Ectodermal cell (in vitro differentiated cells): ENCODE data around the gene TUBGCP3.
"Not testable (repeated sequence)": the region's sequence is repeated elsewhere in the genome, so short reads cannot be mapped to it uniquely, and the experiment has no call there.

ENCODE experiments used
- H3K27ac ChIP-seq: 2 replicates; pipeline ENCODE4 v1.7.0; 2013; ENCODE audit warnings: mild to moderate bottlenecking, low read depth, low read length; ENCODE audit not compliant: insufficient read depth, poor library complexity, severe bottlenecking
- H3K27me3 ChIP-seq: 2 replicates; pipeline ENCODE4 v1.7.0; 2013; ENCODE audit warnings: mild to moderate bottlenecking, low read length; ENCODE audit not compliant: insufficient read depth, control insufficient read depth, poor library complexity, severe bottlenecking
- H3K36me3 ChIP-seq: one replicate; pipeline ENCODE4 v1.7.0; 2013; ENCODE audit warnings: low read length; ENCODE audit not compliant: control insufficient read depth, insufficient read depth
- H3K4me1 ChIP-seq: one replicate; pipeline ENCODE4 v1.7.0; 2013; ENCODE audit warnings: low read length; ENCODE audit not compliant: control insufficient read depth, insufficient read depth
- H3K4me3 ChIP-seq: 2 replicates; pipeline ENCODE4 v1.7.0; 2013; ENCODE audit warnings: low read depth, low read length, control low read depth; ENCODE audit not compliant: insufficient read depth
- H3K9me3 ChIP-seq: 2 replicates; pipeline ENCODE4 v1.7.0; 2013; ENCODE audit warnings: mild to moderate bottlenecking, low read length, moderate library complexity; ENCODE audit not compliant: control insufficient read depth
- WGBS, 2 experiments: methylation state at CpG; one replicate each; pipeline ENCODE4 v1.1.7; 2013; ENCODE audit warnings: missing lambda C conversion rate in 2 of 2; 5-methylcytosine and 5-hydroxymethylcytosine counted together

The TUBGCP3 gene

DNA sequence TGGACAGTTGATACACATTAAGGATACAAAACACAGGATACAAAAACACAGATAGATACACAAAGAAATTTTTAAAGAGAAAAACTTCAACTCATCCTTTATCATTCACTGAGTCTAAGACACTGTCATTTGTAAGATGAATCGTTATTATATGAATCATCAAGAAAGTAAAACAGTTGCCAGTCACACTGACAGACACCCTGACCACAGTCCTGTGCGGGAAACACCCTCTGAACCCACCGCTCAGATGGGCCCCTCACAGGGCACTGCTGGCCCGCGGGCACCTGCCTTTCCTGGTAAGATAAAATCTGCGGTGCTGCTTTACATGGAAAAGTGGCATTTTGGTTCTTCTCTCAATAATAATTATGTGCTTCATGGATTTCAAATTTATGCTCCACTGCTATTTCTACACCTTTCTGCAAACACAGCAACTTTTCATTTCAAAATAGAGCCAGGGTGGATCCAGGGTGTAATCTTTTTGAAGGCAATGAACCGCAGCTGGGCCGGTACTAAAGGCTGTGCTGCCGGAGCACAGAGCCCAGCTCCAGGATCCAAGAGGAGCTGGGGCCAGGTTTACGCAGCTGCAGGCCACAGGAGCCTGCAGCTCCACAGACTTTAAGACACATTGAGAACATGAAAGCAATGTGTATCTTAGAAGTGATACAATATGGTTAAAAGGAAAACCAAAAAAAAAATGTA is 76.8 kb downstream of the TUBGCP3 start:
- Histone ChIP-seq H3K4me1 (no peaks in the 10 kb centered on the region), H3K36me3 (peaks cover under 1% of the 10 kb centered on the region), H3K4me3 (no peak overlapping the region), H3K9me3 (no peaks in the 10 kb centered on the region), H3K27me3 (no peaks in the 10 kb centered on the region), H3K27ac (no peak overlapping the region)
- 93 to 95% methylated on average over 9 to 10 of the region's 10 CpGs for WGBS, 2 experiments

DNA sequence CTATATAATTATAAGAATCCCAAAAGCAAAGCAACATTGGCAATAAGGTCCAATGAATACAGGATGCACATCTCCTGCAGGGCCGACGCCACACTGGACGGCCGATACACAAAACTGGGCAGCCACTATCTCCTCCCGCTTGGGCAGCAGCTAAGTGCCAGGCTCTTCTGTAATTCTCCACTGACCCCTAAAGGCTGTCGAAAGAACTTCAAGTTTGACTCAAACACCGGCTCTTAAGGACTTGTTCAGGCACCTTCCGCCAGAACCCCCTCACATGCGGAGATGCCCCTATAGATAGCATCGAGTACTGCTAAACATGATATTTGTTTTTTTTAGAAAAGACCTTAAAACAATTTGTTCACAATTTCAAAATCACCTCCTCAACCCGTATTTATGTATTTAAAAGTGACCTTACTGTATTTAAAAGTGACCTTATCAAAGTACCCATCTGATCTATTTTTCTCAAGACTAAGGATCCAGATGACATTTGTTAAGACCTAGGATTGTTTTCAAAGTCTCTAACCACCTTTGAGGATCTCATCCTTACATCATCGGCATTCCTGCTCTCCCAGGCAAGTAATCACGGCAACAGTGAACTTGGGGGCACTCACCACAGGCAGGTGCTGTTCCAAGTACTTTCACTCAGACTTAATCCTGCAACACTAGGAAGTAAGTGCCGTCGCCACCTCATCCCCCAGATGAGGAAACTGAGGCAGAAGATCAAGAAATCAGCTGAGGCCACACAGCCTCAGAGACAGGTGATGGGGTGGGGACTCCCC is 77.8 kb downstream of the TUBGCP3 start:
- H3K9me3 ChIP-seq: no peaks in the 10 kb centered on the region
- 69% methylated on average over 13 to 15 of the region's 15 CpGs for WGBS, 2 experiments
- no peaks in the 10 kb centered on the region for H3K4me1 ChIP-seq
- no peaks in the 10 kb centered on the region for H3K36me3 ChIP-seq
- H3K27me3 ChIP-seq: no peaks in the 10 kb centered on the region
- no peak overlapping the region for H3K4me3 ChIP-seq
- no peak overlapping the region for H3K27ac ChIP-seq

DNA sequence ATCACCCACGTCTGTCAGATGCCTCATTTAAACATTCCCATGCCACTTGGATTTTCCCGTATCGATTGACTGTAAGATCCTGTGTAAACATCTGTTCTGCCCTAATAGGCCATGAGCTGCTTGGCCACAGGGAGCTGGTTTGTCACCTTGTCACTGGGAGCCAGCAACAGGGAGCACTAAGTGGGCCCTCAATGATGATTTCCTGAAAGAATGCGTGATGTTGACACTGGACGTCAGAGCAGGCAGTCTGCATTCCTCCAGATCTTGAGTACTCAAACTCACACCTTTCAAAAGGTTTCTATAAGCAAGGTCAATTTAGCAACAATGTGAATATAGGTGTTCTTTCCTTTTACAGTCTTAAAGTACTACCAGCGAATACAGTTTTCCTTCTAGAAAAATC is 78.8 kb downstream of the TUBGCP3 start:
- H3K27me3 ChIP-seq: no peaks in the 10 kb centered on the region
- no peaks in the 10 kb centered on the region for H3K4me1 ChIP-seq
- no peaks in the 10 kb centered on the region for H3K9me3 ChIP-seq
- 97 to 98% methylated on average over 6 of the region's 6 CpGs for WGBS, 2 experiments
- no peaks in the 10 kb centered on the region for H3K36me3 ChIP-seq
- no peak overlapping the region for H3K27ac ChIP-seq
- H3K4me3 ChIP-seq: no peak overlapping the region

DNA sequence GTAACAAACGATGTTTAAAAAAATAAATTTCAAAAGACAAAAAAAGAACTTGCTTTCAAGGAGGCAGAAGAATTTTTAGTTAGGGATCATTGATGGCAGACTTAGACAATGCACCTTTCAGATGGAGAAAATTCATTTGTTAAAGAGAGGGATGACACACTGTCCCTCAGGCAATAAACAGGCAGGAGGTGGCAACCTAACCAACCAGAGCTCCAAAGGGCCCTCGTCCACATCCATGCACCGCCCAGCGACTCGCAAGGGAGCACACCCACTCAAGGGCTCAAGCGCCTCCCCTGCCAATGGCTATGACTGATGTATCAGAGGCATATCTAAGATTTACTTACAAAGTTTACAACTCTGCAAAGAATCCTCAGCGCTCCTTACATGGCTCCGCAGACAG is 81.9 kb downstream of the TUBGCP3 start:
- 92 to 97% methylated on average over 8 of the region's 8 CpGs for WGBS, 2 experiments
- Histone ChIP-seq H3K4me3 (no peak overlapping the region), H3K9me3 (no peaks in the 10 kb centered on the region), H3K27me3 (no peaks in the 10 kb centered on the region), H3K36me3 (peaks cover 5% of the 10 kb centered on the region), H3K4me1 (no peaks in the 10 kb centered on the region), H3K27ac (no peak overlapping the region)

DNA sequence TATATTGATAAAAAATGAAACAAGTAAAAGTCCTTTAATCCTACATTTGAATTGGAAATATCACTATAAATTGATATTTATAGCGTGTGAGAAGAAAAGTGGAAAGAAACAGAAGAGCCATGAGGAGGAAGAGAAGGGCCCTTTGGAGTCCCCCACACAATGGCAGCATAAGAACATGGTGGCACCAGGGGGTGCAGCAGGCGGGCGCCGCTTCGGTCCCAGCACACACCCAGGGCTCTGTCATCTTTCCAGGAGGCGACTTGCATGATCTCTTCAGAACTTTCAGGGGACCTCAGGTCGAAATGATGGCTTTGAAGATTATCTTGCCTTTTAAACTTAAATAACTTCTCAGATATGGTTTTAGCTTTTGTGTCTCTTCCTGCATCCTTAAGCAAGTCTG is 91.8 kb downstream of the TUBGCP3 start:
- Histone ChIP-seq H3K27ac (no peak overlapping the region), H3K36me3 (peaks cover 24% of the 10 kb centered on the region), H3K4me1 (no peaks in the 10 kb centered on the region), H3K4me3 (no peak overlapping the region), H3K9me3 (no peaks in the 10 kb centered on the region), H3K27me3 (no peaks in the 10 kb centered on the region)
- 92 to 99% methylated on average over 7 of the region's 7 CpGs for WGBS, 2 experiments

DNA sequence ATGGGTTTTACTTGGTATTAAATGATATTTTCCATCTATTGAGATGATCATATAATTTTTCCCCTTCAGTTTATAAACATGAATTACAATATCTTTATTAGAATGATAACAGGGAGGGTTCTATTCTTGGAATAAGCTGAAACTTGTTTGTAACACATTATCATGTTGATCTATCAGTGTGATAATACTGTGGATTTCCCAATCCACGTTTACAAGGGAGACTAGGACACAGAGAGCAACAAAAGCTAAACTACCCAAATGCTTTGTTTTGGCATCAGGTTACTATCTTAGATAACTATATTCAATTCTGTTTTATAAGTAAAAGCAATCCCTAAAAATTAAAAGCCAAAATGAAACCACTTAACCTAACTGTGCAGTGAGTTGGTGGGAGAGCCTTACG is 92.5 kb downstream of the TUBGCP3 start:
- Histone ChIP-seq H3K9me3 (no peaks in the 10 kb centered on the region), H3K4me3 (no peak overlapping the region), H3K27ac (no peak overlapping the region), H3K4me1 (no peaks in the 10 kb centered on the region), H3K36me3 (peaks cover 24% of the 10 kb centered on the region), H3K27me3 (no peaks in the 10 kb centered on the region)
- 100% methylated on average over 1 of the region's 2 CpGs for WGBS, 2 experiments

DNA sequence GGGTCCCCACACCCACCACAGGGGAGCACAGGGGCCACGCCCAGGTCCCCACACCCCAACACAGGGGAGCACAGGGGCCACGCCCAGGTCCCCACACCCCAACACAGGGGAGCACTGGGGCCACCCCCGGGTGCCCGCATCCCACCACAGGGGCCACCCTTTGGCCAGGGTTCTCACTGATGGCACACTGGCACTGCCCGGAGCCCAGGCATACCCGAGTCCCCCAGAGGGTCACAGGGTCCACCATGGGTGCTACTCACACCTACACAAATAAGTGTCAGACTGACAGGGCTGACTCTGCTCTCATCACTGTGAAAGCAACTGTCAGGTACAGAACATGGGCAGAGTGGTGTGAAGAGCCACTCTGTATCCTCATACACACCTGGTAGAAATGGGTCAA is 98.8 kb downstream of the TUBGCP3 start:
- H3K27ac ChIP-seq: no peak overlapping the region
- WGBS, 2 experiments: 95 to 97% methylated on average over 6 of the region's 6 CpGs
- H3K36me3 ChIP-seq: no peaks in the 10 kb centered on the region
- no peak overlapping the region for H3K4me3 ChIP-seq
- no peaks in the 10 kb centered on the region for H3K9me3 ChIP-seq
- no peaks in the 10 kb centered on the region for H3K27me3 ChIP-seq
- no peaks in the 10 kb centered on the region for H3K4me1 ChIP-seq

DNA sequence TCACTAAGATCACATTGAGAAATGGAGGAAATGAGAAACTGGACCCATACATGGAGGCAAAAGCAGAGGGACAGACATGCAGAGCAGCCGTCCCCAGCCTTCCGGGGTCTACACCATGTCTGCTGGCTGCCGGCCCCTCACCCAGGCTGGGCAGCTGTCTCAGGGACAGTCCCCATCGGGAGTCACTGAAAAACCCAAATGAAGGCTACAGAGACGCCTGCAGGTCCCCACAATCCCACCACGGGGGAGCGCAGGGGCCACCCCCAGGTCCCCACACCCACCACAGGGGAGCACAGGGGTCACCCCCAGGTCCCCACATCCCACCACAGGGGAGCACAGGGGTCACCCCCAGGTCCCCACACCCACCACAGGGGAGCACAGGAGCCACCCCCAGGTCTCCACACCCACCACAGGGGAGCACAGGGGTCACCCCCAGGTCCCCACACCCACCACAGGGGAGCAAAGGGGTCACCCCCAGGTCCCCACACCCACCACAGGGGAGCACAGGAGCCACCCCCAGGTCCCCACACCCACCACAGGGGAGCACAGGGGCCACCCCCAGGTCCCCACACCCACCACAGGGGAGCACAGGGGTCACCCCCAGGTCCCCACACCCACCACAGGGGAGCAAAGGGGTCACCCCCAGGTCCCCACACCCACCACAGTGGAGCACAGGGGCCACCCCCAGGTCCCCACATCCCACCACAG is 99.5 kb downstream of the TUBGCP3 start:
- H3K27ac ChIP-seq, H3K4me3 ChIP-seq, H3K4me1 ChIP-seq, H3K9me3 ChIP-seq, H3K36me3 ChIP-seq, H3K27me3 ChIP-seq: not testable (repeated sequence)
- 94 to 96% methylated on average over 7 of the region's 7 CpGs for WGBS, 2 experiments

GRCh38 chr13:112487127-112487517 is 100.8 kb downstream of the TUBGCP3 start:
- H3K9me3 ChIP-seq: no peaks in the 10 kb centered on the region
- H3K27me3 ChIP-seq: no peaks in the 10 kb centered on the region
- H3K4me3 ChIP-seq: no peak overlapping the region
- H3K27ac ChIP-seq: no peak overlapping the region
- no peaks in the 10 kb centered on the region for H3K4me1 ChIP-seq
- WGBS, 2 experiments: 97 to 98% methylated on average over 7 to 8 of the region's 8 CpGs
- no peaks in the 10 kb centered on the region for H3K36me3 ChIP-seq

- no peaks in the 10 kb centered on the region for H3K36me3 ChIP-seq
- no peaks in the 10 kb centered on the region for H3K27me3 ChIP-seq
- 89% methylated on average over 11 of the region's 11 CpGs for WGBS, 2 experiments
- no peak overlapping the region for H3K4me3 ChIP-seq
- no peak overlapping the region for H3K27ac ChIP-seq
- no peaks in the 10 kb centered on the region for H3K4me1 ChIP-seq
- H3K9me3 ChIP-seq: no peaks in the 10 kb centered on the region
Measured at GRCh38 chr13:112486386-112487126, 101.4 kb downstream of the TUBGCP3 start.
